VCaP (cell line): ENCODE measurements around the gene RGL1.

Experiments used
- H3K27ac ChIP-seq: fragments of 450-650 bp; 2 replicates; pipeline ENCODE4 v1.5.1; 2017
- TF ChIP-seq, protein P1 (sequence below): fragments of 450-650 bp; conservative IDR thresholded peaks from 2 replicates; pipeline ENCODE4 v1.5.1; 2017; ENCODE audit warnings: mild to moderate bottlenecking, moderate library complexity

The RGL1 gene

DNA sequence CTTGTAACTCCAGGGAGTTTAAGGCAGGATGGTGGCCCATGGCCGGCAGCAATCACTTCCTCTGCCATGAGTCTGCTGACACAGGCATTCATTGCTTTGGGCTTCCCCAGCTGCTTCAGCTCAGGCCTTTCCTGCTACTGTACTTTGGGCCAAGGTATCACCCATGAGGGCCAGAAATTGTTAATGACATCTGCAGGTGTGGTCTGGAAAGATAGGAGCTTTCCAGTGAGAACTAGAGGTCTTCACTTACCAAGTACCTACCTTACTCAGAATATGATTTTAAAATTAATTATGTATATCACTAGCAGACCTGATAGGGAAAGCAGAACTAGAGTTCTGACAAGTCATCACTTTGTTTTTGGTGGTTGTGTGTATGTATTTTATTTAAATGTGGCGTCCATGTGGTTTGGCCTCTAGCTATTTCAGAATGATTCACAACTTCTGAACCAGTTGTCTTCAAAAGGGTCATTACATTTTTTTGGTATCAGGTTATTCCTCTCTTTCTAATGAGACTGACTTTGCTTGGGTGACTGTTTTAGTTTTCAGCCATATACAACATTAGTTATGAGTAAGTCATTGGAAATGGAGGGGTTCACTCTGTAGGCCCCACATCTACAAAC lies 2.7 kb downstream of the RGL1 start:
- TF ChIP-seq, protein P1, sequence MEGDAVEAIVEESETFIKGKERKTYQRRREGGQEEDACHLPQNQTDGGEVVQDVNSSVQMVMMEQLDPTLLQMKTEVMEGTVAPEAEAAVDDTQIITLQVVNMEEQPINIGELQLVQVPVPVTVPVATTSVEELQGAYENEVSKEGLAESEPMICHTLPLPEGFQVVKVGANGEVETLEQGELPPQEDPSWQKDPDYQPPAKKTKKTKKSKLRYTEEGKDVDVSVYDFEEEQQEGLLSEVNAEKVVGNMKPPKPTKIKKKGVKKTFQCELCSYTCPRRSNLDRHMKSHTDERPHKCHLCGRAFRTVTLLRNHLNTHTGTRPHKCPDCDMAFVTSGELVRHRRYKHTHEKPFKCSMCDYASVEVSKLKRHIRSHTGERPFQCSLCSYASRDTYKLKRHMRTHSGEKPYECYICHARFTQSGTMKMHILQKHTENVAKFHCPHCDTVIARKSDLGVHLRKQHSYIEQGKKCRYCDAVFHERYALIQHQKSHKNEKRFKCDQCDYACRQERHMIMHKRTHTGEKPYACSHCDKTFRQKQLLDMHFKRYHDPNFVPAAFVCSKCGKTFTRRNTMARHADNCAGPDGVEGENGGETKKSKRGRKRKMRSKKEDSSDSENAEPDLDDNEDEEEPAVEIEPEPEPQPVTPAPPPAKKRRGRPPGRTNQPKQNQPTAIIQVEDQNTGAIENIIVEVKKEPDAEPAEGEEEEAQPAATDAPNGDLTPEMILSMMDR = no peak
- H3K27ac ChIP-seq = no peak overlapping the region

DNA sequence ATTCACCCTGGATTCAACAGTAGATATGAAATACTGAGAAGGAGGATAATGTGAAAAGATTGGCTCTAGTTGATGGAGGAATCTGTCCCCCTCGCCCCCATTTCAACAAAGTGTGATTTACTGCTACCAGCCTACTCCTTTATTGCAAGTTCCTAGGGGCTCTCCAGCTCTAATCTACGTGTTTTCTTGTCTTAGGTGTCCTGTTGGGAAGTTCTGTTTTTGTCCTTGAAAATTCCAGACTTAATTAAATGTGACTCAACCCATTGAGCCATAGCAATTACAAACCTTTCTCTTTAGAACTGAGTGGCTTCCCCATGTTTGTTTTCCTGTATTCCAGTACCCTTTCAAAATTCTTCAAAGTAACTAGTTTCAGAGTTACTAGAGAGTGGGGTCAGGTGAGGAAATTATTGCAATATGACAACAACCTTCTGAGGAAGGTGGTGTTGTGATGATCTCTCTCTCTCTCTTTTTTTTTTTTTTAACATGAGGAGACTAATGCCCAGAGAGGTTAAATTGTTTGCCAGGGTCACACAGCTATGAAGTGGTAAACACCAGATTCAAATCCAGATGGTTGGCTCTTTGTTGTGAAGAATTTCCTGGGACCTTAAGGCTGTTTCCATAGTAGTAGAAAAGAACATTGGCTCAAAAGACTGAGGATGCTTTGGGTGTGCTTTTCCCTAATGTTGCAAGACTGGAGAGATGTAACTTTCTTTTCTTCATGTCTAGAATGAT lies 3.5 kb downstream of the RGL1 start:
- TF ChIP-seq, protein P1 = no peak
- H3K27ac ChIP-seq = no peak overlapping the region

DNA sequence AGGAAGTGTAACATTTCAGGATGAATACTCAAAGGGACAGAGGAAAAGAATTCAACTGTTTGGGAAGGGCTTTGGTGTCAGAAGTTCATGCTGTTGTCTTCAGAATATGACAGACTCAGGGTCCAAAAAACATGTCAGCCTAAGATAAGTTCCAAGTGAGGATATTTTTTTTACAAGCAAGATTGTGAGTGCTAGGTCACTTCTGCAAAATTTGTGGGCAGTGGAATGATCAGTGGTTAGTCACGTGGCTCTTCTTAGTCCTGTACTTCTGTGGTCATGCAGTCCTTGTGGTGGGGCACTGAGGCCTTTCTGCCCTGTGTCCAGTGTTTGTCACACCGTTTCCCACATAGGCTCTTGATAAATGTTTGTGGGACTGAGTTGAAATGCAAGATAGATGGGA lies 5.2 kb downstream of the RGL1 start:
- H3K27ac ChIP-seq = no peak overlapping the region
- TF ChIP-seq, protein P1 = no peak

DNA sequence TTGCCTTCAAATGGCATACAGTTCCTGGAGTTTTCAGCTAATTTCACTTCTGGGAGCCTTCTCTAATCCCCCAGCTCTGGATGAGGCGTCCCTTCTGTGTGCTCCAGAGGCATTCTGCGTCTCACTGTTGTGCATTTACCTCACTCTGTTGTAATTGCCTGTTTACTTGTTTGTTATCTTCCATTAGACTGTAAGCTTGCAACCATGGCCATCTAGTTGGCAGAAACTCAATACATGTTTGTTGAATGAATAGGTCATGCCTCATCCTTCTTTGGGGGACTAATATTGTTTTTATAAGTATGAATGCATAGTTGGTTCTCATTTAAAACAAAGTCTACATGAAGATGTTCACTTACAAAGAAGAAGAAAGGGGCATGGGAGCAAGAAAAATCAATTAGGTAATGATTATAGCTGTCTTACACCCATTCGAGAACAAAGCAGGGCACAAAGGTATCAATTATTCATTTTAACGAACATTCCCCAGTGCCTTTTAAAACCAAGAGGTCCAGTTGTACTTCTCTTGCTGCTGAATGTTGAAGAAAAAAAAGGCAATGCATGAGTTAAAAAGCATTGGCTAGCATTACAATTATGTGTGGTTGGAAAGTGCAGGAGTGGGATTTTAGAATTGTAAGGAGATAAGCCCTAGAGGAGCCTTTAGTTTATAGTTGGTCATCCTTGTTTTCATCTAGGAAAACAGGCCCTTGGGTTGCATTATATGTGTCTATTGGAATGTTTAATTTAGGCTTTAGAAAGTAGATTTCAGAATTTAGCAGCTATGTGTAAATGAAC lies 6.0 kb downstream of the RGL1 start:
- H3K27ac ChIP-seq = no peak overlapping the region
- TF ChIP-seq, protein P1 = no peak

DNA sequence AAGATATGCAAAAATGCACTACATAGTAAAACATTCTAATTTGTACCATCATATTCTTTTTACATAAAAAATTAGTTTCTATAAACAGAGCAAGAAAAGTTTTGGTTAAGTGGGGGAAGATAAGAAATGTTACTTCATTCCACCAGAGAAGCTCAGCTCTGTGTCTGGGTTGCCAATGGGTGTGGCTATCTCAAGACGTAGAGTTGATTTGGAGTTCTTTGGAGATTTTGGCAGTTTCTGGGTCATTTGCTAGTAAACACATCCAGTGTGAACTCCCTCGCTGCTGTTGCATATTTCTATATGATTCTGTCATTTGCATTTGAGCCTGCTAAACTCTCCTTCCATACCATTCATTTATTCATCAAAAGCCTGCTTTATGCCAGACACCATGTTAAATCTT lies 7.2 kb downstream of the RGL1 start:
- no peak overlapping the region for H3K27ac ChIP-seq
- TF ChIP-seq, protein P1 = no peak

DNA sequence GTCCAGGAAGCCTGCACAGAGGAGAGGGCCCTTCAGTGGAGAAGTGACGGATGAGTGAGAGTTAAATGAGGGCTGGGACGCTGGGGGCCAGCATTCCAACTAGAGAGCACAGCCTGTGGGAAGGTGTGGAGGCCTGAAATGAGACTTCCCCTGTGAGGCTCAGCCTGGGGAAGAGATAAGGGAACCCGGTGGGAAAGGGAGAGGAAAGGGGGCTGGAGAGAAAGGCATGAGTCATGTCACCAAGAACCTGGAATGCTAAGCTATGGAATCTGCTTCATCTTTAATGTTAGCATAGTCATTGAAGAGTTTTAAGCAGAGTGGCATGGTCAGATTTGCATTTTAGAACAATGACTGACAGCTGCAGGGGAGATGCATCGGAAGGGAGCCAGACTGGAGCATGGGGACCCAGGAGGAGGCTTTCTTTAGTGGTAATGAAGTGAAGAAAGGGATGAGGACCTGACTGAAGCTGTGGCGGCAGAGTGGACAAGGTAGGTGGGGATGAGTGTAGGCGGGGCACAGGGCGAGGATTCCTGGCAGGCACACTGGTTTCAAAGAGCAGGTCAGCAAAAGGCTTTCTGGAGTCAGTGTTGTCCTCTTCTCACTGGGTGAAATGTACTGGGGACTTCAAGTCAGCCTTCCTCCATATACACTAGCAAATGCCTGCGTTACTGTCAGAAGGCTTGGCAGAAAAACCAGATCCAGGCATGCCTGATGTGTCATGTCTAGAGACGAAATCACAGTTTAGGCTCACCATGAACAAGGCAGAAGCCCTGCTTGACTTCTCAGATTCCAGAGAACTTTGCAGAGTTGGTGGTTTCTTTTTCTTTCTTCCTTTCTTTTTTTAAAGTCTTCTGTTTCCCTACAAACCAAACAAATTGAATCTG lies 8.0 kb downstream of the RGL1 start:
- H3K27ac ChIP-seq = no peak overlapping the region
- TF ChIP-seq, protein P1 = no peak
